HepG2 (cell line): ENCODE measurements around the gene CALD1. TPM values are rescaled to one million over a fixed set of nuclear protein-coding genes. Genes with fewer than 3 reads are reported as not detected.

Experiments
- FOSL2 ChIP-seq: sonication (generic); formaldehyde crosslinking; IDR thresholded peaks from 2 replicates; pipeline ENCODE4 v1.4.0; 2020; ENCODE audit warnings: missing genetic modification reagents
- GATAD1 ChIP-seq: IDR thresholded peaks from 2 replicates; pipeline ENCODE4 v1.6.1; 2016; ENCODE audit warnings: missing genetic modification reagents, missing compliant biosample characterization
- GATAD2A ChIP-seq: IDR thresholded peaks from 2 replicates; pipeline ENCODE4 v1.6.1; 2016
- GPBP1L1 ChIP-seq: sonication (generic); formaldehyde crosslinking; IDR thresholded peaks from 2 replicates; pipeline ENCODE4 v1.5.0; 2020; ENCODE audit warnings: mild to moderate bottlenecking, missing genetic modification reagents
- HHEX ChIP-seq: IDR thresholded peaks from 2 replicates; pipeline ENCODE4 v1.6.1; 2016; ENCODE audit warnings: control low read depth
- MED1 ChIP-seq: sonication (generic); formaldehyde crosslinking; IDR thresholded peaks from 2 replicates; pipeline ENCODE4 v1.4.0; 2020; ENCODE audit warnings: missing genetic modification reagents
- NONO ChIP-seq, 2 experiments: fragments of 450-650 bp in 1 of 2; sonication (generic) in 1 of 2; formaldehyde crosslinking in 1 of 2; IDR thresholded peaks in 1 of 2; conservative IDR thresholded peaks in 1 of 2; 2 replicates each; pipeline versions ENCODE4 v1.6.1 to v1.8.0; 2017 to 2022; ENCODE audit warnings: mild to moderate bottlenecking in 1 of 2, missing genetic modification reagents in 1 of 2, moderate library complexity in 1 of 2
- PHF21A ChIP-seq: sonication (generic); formaldehyde crosslinking; IDR thresholded peaks from 2 replicates; pipeline ENCODE4 v1.5.0; 2020; ENCODE audit warnings: mild to moderate bottlenecking, missing genetic modification reagents
- RXRA ChIP-seq: sonication (generic); formaldehyde crosslinking; IDR thresholded peaks from 2 replicates; pipeline ENCODE4 v1.5.1; 2020; ENCODE audit warnings: missing genetic modification reagents
- RXRB ChIP-seq: IDR thresholded peaks from 2 replicates; pipeline ENCODE4 v1.6.1; 2016; ENCODE audit warnings: borderline replicate concordance, missing genetic modification reagents, missing compliant biosample characterization
- SAP130 ChIP-seq: IDR thresholded peaks from 2 replicates; pipeline ENCODE4 v1.6.1; 2016; ENCODE audit warnings: low read depth
- SOX6 ChIP-seq, 2 experiments: fragments of 450-650 bp in 1 of 2; sonication (generic) in 1 of 2; formaldehyde crosslinking in 1 of 2; IDR thresholded peaks; 2 replicates each; pipeline versions ENCODE4 v1.4.0 to v1.6.1; 2017 to 2020; ENCODE audit warnings: antibody characterized with exemption in 1 of 2, mild to moderate bottlenecking in 1 of 2, missing genetic modification reagents in 1 of 2
- TRAFD1 ChIP-seq: sonication (generic); formaldehyde crosslinking; IDR thresholded peaks from 2 replicates; pipeline ENCODE4 v1.5.1; 2020; ENCODE audit warnings: missing genetic modification reagents, mild to moderate bottlenecking, borderline replicate concordance
- ZNF232 ChIP-seq: sonication (generic); formaldehyde crosslinking; IDR thresholded peaks from 2 replicates; pipeline ENCODE4 v1.4.0; 2020; ENCODE audit warnings: missing genetic modification reagents, borderline replicate concordance
- ZNF713 ChIP-seq: sonication (generic); formaldehyde crosslinking; IDR thresholded peaks from 2 replicates; pipeline ENCODE4 v1.4.0; 2020; ENCODE audit warnings: mild to moderate bottlenecking, missing genetic modification reagents
- polyA plus RNA-seq, 8 experiments: library from polyadenylated mRNA; depleted of rRNA in 3 of 8; stranded (reverse) in 7 of 8; unstranded in 1 of 8; fragments of >200 nt; fragmentation: Illumina TruSeq in 4 of 8; extraction: Trizol in 4 of 8; gene quantifications; 2 replicates each; pipeline versions ENCODE4 v1.2.1 to v1.2.3, GENCODE V29; 2011 to 2016; ENCODE audit warnings: low read depth in 4 of 8, missing spikeins in 1 of 8, mixed read lengths in 1 of 8; ENCODE audit not compliant: insufficient read depth in 1 of 8
- total RNA-seq, 5 experiments: library from RNA; depleted of rRNA; stranded (reverse); fragments of >200 nt; fragmentation: Illumina TruSeq; extraction: Trizol; gene quantifications; 2 replicates each; pipeline ENCODE4 v1.2.3, GENCODE V29; 2016; ENCODE audit warnings: low read depth in 1 of 5
- TF ChIP-seq, protein P1 (sequence below): sonication (generic); formaldehyde crosslinking; IDR thresholded peaks from 2 replicates; pipeline ENCODE4 v1.4.0; 2020; ENCODE audit warnings: missing genetic modification reagents, borderline replicate concordance
- TF ChIP-seq, protein P2 (sequence below): IDR thresholded peaks from 2 replicates; pipeline ENCODE4 v1.6.1; 2012; ENCODE audit warnings: low read depth, low read length, improper control_type of control experiment
- TF ChIP-seq, protein P3 (sequence below): sonication (generic); formaldehyde crosslinking; IDR thresholded peaks from 2 replicates; pipeline ENCODE4 v1.5.1; 2020; ENCODE audit warnings: missing genetic modification reagents, mild to moderate bottlenecking, borderline replicate concordance

The CALD1 gene
- total and polyA plus RNA-seq, 2 of the 13 experiments (the other 11 are each of a cell fraction or from before 2014, with no cell fraction given) = 53.0 to 112 TPM

- TF ChIP-seq, protein P1, sequence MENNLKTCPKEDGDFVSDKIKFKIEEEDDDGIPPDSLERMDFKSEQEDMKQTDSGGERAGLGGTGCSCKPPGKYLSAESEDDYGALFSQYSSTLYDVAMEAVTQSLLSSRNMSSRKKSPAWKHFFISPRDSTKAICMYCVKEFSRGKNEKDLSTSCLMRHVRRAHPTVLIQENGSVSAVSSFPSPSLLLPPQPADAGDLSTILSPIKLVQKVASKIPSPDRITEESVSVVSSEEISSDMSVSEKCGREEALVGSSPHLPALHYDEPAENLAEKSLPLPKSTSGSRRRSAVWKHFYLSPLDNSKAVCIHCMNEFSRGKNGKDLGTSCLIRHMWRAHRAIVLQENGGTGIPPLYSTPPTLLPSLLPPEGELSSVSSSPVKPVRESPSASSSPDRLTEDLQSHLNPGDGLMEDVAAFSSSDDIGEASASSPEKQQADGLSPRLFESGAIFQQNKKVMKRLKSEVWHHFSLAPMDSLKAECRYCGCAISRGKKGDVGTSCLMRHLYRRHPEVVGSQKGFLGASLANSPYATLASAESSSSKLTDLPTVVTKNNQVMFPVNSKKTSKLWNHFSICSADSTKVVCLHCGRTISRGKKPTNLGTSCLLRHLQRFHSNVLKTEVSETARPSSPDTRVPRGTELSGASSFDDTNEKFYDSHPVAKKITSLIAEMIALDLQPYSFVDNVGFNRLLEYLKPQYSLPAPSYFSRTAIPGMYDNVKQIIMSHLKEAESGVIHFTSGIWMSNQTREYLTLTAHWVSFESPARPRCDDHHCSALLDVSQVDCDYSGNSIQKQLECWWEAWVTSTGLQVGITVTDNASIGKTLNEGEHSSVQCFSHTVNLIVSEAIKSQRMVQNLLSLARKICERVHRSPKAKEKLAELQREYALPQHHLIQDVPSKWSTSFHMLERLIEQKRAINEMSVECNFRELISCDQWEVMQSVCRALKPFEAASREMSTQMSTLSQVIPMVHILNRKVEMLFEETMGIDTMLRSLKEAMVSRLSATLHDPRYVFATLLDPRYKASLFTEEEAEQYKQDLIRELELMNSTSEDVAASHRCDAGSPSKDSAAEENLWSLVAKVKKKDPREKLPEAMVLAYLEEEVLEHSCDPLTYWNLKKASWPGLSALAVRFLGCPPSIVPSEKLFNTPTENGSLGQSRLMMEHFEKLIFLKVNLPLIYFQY (CRISPR knock-in tag) = peak; percentile 19; the same call in 1 of the 2 replicates
- TF ChIP-seq PHF21A (peak; percentile 25; the same call in 1 of the 2 replicates), HHEX (peak; percentile 67; the same call in 1 of the 2 replicates), FOSL2 (CRISPR knock-in tag) (peak; percentile 66), SAP130 (CRISPR knock-in tag) (peak; percentile 88), GATAD2A (peak; percentile 94), RXRB (peak; percentile 88), SOX6 (IDR thresholded peaks at IDR 0.05) (no peak), SOX6 (CRISPR knock-in tag; IDR thresholded peaks at IDR 0.05) (peak; percentile 89), NONO (IDR thresholded peaks at IDR 0.05) (no peak), NONO (CRISPR knock-in tag; conservative IDR thresholded peaks at IDR 0.05) (peak; percentile 77), ZNF713 (CRISPR knock-in tag) (no peak), GATAD1 (peak; percentile 65; the same call in 1 of the 2 replicates), RXRA (CRISPR knock-in tag) (peak; percentile 42; the same call in 1 of the 2 replicates), ZNF232 (no peak), TRAFD1 (CRISPR knock-in tag) (no peak; the same call in 1 of the 2 replicates), MED1 (CRISPR knock-in tag) (peak; percentile 91), GPBP1L1 (CRISPR knock-in tag) (no peak)
- TF ChIP-seq, protein P2, sequence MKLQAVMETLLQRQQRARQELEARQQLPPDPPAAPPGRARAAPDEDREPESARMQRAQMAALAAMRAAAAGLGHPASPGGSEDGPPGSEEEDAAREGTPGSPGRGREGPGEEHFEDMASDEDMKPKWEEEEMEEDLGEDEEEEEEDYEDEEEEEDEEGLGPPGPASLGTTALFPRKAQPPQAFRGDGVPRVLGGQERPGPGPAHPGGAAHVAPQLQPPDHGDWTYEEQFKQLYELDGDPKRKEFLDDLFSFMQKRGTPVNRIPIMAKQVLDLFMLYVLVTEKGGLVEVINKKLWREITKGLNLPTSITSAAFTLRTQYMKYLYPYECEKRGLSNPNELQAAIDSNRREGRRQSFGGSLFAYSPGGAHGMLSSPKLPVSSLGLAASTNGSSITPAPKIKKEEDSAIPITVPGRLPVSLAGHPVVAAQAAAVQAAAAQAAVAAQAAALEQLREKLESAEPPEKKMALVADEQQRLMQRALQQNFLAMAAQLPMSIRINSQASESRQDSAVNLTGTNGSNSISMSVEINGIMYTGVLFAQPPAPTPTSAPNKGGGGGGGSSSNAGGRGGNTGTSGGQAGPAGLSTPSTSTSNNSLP = peak; percentile 91
- TF ChIP-seq, protein P3, sequence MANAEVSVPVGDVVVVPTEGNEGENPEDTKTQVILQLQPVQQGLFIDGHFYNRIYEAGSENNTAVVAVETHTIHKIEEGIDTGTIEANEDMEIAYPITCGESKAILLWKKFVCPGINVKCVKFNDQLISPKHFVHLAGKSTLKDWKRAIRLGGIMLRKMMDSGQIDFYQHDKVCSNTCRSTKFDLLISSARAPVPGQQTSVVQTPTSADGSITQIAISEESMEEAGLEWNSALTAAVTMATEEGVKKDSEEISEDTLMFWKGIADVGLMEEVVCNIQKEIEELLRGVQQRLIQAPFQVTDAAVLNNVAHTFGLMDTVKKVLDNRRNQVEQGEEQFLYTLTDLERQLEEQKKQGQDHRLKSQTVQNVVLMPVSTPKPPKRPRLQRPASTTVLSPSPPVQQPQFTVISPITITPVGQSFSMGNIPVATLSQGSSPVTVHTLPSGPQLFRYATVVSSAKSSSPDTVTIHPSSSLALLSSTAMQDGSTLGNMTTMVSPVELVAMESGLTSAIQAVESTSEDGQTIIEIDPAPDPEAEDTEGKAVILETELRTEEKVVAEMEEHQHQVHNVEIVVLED (CRISPR knock-in tag) = no peak
Measured at GRCh38 chr7:134910214-134910890, 130.9 kb downstream of the CALD1 start (continued).
